HUES6 (cell line): ENCODE measurements around the gene FSIP1.

ENCODE experiments used
- H3K27ac ChIP-seq: 2 replicates; pipeline ENCODE4 v1.7.0; 2013; ENCODE audit warnings: low read depth, mild to moderate bottlenecking, low read length, inconsistent platforms
- H3K27me3 ChIP-seq: 2 replicates; pipeline ENCODE4 v1.6.1; 2013; ENCODE audit warnings: low read length; ENCODE audit not compliant: control insufficient read depth, insufficient read depth
- H3K36me3 ChIP-seq: 2 replicates; pipeline ENCODE4 v1.6.1; 2013; ENCODE audit warnings: low read length; ENCODE audit not compliant: control insufficient read depth, insufficient read depth
- H3K4me1 ChIP-seq: 2 replicates; pipeline ENCODE4 v1.6.1; 2013; ENCODE audit warnings: low read length; ENCODE audit not compliant: control insufficient read depth, insufficient read depth
- H3K4me3 ChIP-seq: 2 replicates; pipeline ENCODE4 v1.5.1; 2013; ENCODE audit warnings: low read depth, low read length
- H3K9ac ChIP-seq: one replicate; pipeline ENCODE4 v1.6.1; 2013; ENCODE audit warnings: mild to moderate bottlenecking, low read length
- H3K9me3 ChIP-seq: 2 replicates; pipeline ENCODE4 v1.6.1; 2013; ENCODE audit warnings: low read depth, low read length; ENCODE audit not compliant: control insufficient read depth, insufficient read depth

FSIP1 gene

GRCh38 chr15:39586387-39587095 is 196.1 kb downstream of the FSIP1 start:
- peaks cover 5% of the 10 kb centered on the region; the same call in 1 of the 2 replicates for H3K4me1 ChIP-seq
- H3K4me3 ChIP-seq = no peak overlapping the region
- H3K27ac ChIP-seq = no peak overlapping the region
- no peak overlapping the region for H3K9ac ChIP-seq
- peaks cover 94% of the 10 kb centered on the region for H3K36me3 ChIP-seq
- no peaks in the 10 kb centered on the region for H3K27me3 ChIP-seq
- no peaks in the 10 kb centered on the region for H3K9me3 ChIP-seq

GRCh38 chr15:39585871-39586301 is 196.8 kb downstream of the FSIP1 start:
- Histone ChIP-seq H3K9me3 (no peaks in the 10 kb centered on the region), H3K27me3 (no peaks in the 10 kb centered on the region), H3K9ac (no peak overlapping the region), H3K4me1 (peaks cover 5% of the 10 kb centered on the region; the same call in 1 of the 2 replicates), H3K4me3 (no peak overlapping the region), H3K36me3 (peaks cover 88% of the 10 kb centered on the region), H3K27ac (no peak overlapping the region)

GRCh38 chr15:39585389-39585841 is 197.2 kb downstream of the FSIP1 start:
- Histone ChIP-seq H3K4me1 (peaks cover 5% of the 10 kb centered on the region; the same call in 1 of the 2 replicates), H3K36me3 (peaks cover 83% of the 10 kb centered on the region), H3K27me3 (no peaks in the 10 kb centered on the region), H3K9ac (no peak overlapping the region), H3K4me3 (no peak overlapping the region), H3K9me3 (no peaks in the 10 kb centered on the region), H3K27ac (no peak overlapping the region)

- Histone ChIP-seq H3K36me3 (peaks cover 77% of the 10 kb centered on the region), H3K9ac (no peak overlapping the region)
These were observed 197.8 kb downstream of the FSIP1 start for GRCh38 chr15:39584662-39585388.

GRCh38 chr15:39584266-39584659 is 198.4 kb downstream of the FSIP1 start:
- no peak overlapping the region for H3K9ac ChIP-seq
- H3K9me3 ChIP-seq = no peaks in the 10 kb centered on the region
- H3K4me3 ChIP-seq = no peak overlapping the region
- H3K36me3 ChIP-seq = peaks cover 71% of the 10 kb centered on the region
- H3K27ac ChIP-seq = no peak overlapping the region
- peaks cover 12% of the 10 kb centered on the region for H3K4me1 ChIP-seq
- 0 out of 2 replicates have a peak, but pooled peaks cover 3% of the 10 kb centered on the region for H3K27me3 ChIP-seq

More at GRCh38 chr15:39584662-39585388, 197.8 kb downstream of the FSIP1 start:
- no peaks in the 10 kb centered on the region for H3K27me3 ChIP-seq
- H3K4me1 ChIP-seq = peaks cover 7% of the 10 kb centered on the region
- no peak overlapping the region for H3K4me3 ChIP-seq
- H3K27ac ChIP-seq = no peak overlapping the region
- H3K9me3 ChIP-seq = no peaks in the 10 kb centered on the region

GRCh38 chr15:39583596-39584265 is 198.9 kb downstream of the FSIP1 start:
- H3K27me3 ChIP-seq = 0 out of 2 replicates have a peak, but pooled peaks cover 3% of the 10 kb centered on the region
- no peaks in the 10 kb centered on the region for H3K9me3 ChIP-seq
- H3K4me1 ChIP-seq = peaks cover 17% of the 10 kb centered on the region
- H3K36me3 ChIP-seq = peaks cover 66% of the 10 kb centered on the region
- H3K4me3 ChIP-seq = no peak overlapping the region
- no peak overlapping the region for H3K27ac ChIP-seq
- H3K9ac ChIP-seq = no peak overlapping the region

GRCh38 chr15:39582977-39583595 is 199.6 kb downstream of the FSIP1 start:
- Histone ChIP-seq H3K9me3 (no peaks in the 10 kb centered on the region), H3K27ac (no peak overlapping the region), H3K4me1 (peaks cover 20% of the 10 kb centered on the region), H3K9ac (peak overlapping the region; percentile 94), H3K36me3 (peaks cover 60% of the 10 kb centered on the region), H3K4me3 (peak overlapping the region; percentile 79), H3K27me3 (0 out of 2 replicates have a peak, but pooled peaks cover 3% of the 10 kb centered on the region)

GRCh38 chr15:39582286-39582976 is 200.2 kb downstream of the FSIP1 start:
- H3K9ac ChIP-seq = peak overlapping the region; percentile 94
- H3K27me3 ChIP-seq = 0 out of 2 replicates have a peak, but pooled peaks cover 3% of the 10 kb centered on the region
- H3K27ac ChIP-seq = no peak overlapping the region
- H3K36me3 ChIP-seq = peaks cover 53% of the 10 kb centered on the region
- H3K9me3 ChIP-seq = no peaks in the 10 kb centered on the region
- peaks cover 20% of the 10 kb centered on the region for H3K4me1 ChIP-seq
- H3K4me3 ChIP-seq = peak overlapping the region; percentile 79

GRCh38 chr15:39581793-39582285 is 200.8 kb downstream of the FSIP1 start:
- H3K27ac ChIP-seq = no peak overlapping the region
- H3K9ac ChIP-seq = peak overlapping the region; percentile 94
- H3K36me3 ChIP-seq = peaks cover 47% of the 10 kb centered on the region
- H3K4me3 ChIP-seq = peak overlapping the region; percentile 79
- peaks cover 20% of the 10 kb centered on the region for H3K4me1 ChIP-seq
- H3K27me3 ChIP-seq = 0 out of 2 replicates have a peak, but pooled peaks cover 3% of the 10 kb centered on the region
- no peaks in the 10 kb centered on the region for H3K9me3 ChIP-seq
